ENCODE data around the gene APCDD1.

DNA sequence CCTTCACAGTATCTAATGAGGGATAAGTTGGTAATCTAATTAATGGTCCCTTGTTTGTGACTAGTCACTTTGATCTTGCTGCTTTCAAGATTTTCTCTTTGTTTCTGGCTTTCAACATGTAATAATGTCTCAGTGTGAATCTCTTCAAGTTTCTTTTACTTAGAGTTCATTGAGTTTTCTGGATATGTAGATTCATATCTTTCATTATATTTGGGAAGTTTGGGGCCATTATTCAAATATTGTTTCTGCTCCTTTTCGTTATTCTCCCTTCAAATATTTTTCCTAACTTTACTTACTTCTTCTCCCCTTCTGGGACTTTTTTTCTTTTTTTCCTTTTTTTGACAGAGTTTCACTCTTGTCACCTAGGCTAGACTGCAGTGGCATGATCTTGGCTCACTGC is 50.3 kb downstream of the APCDD1 start:
- TF ChIP-seq, protein P1, sequence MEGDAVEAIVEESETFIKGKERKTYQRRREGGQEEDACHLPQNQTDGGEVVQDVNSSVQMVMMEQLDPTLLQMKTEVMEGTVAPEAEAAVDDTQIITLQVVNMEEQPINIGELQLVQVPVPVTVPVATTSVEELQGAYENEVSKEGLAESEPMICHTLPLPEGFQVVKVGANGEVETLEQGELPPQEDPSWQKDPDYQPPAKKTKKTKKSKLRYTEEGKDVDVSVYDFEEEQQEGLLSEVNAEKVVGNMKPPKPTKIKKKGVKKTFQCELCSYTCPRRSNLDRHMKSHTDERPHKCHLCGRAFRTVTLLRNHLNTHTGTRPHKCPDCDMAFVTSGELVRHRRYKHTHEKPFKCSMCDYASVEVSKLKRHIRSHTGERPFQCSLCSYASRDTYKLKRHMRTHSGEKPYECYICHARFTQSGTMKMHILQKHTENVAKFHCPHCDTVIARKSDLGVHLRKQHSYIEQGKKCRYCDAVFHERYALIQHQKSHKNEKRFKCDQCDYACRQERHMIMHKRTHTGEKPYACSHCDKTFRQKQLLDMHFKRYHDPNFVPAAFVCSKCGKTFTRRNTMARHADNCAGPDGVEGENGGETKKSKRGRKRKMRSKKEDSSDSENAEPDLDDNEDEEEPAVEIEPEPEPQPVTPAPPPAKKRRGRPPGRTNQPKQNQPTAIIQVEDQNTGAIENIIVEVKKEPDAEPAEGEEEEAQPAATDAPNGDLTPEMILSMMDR (IDR thresholded peaks at IDR 0.05; ENCODE audit: low read depth, low read length) = no peak
- TF ChIP-seq EZH2phosphoT487 (IDR thresholded peaks at IDR 0.05; ENCODE audit: low read depth) = no peak
